Bronchial epithelial cell (primary cell): ENCODE results near the gene TBRG4. TPM values are rescaled to one million over a fixed set of nuclear protein-coding genes. Genes with fewer than 3 reads are reported as not detected.

Experiments used
- DNase-seq: peaks from one replicate; pipeline ENCODE4 v3.0.0-alpha.2; 2010; ENCODE audit warnings: low read depth
- FAIRE-seq: peaks from 2 replicates; lab custom pipeline; 2011; peaks lifted over from hg19 to GRCh38; lab: Jason Lieb, UNC
- H3K27me3 ChIP-seq: 2 replicates; pipeline ENCODE4 v1.5.1; 2011; ENCODE audit warnings: low read length; ENCODE audit not compliant: control insufficient read depth, insufficient read depth
- H3K36me3 ChIP-seq: 2 replicates; pipeline ENCODE4 v1.5.1; 2011; ENCODE audit warnings: low read length; ENCODE audit not compliant: control insufficient read depth, insufficient read depth
- H3K4me3 ChIP-seq: 2 replicates; pipeline ENCODE4 v1.5.1; 2011; ENCODE audit warnings: mild to moderate bottlenecking, low read depth, low read length, control low read depth
- CTCF ChIP-seq: IDR thresholded peaks from 2 replicates; pipeline ENCODE4 v1.5.1; 2011; ENCODE audit warnings: mild to moderate bottlenecking, moderate library complexity, low read length, control low read depth, inconsistent platforms; ENCODE audit not compliant: insufficient read depth, severe bottlenecking
- total RNA-seq: library from RNA; depleted of rRNA; stranded (reverse); fragments of >200 nt; gene quantifications from 2 replicates; pipeline ENCODE4 v1.2.1, GENCODE V29; 2014

TBRG4 gene
- total RNA-seq, 1 donor from 2014 or later = 90.3 TPM

- no peak for DNase-seq
- H3K27me3 ChIP-seq = no peaks in the 10 kb centered on the region
- H3K36me3 ChIP-seq = peaks cover 31% of the 10 kb centered on the region
- FAIRE-seq = no peak
- no peak overlapping the region for H3K4me3 ChIP-seq
- TF ChIP-seq CTCF = no peak
Observed at GRCh38 chr7:45074528-45075354, 36.8 kb downstream of the TBRG4 start.

GRCh38 chr7:45073786-45074527, 37.5 kb downstream of the TBRG4 start:
- Histone ChIP-seq H3K36me3 (peaks cover 31% of the 10 kb centered on the region), H3K4me3 (no peak overlapping the region), H3K27me3 (no peaks in the 10 kb centered on the region)
- TF ChIP-seq CTCF = no peak
- no peak for FAIRE-seq
- DNase-seq = no peak

- Histone ChIP-seq H3K4me3 (no peak overlapping the region), H3K27me3 (no peaks in the 10 kb centered on the region), H3K36me3 (peaks cover 34% of the 10 kb centered on the region)
- no peak for TF ChIP-seq CTCF
- FAIRE-seq = no peak
- DNase-seq = no peak
Observed at GRCh38 chr7:45073031-45073785, 38.3 kb downstream of the TBRG4 start.

GRCh38 chr7:45072131-45073030, 39.1 kb downstream of the TBRG4 start:
- TF ChIP-seq CTCF = no peak
- H3K4me3 ChIP-seq = no peak overlapping the region
- peak; percentile 60 for FAIRE-seq
- no peak for DNase-seq
- H3K36me3 ChIP-seq = peaks cover 37% of the 10 kb centered on the region
- H3K27me3 ChIP-seq = no peaks in the 10 kb centered on the region

- no peak for TF ChIP-seq CTCF
- H3K36me3 ChIP-seq = peaks cover 38% of the 10 kb centered on the region
- H3K4me3 ChIP-seq = no peak overlapping the region
- FAIRE-seq = no peak
- no peak for DNase-seq
- H3K27me3 ChIP-seq = no peaks in the 10 kb centered on the region
Observed at GRCh38 chr7:45071528-45071927, 40.0 kb downstream of the TBRG4 start.
